Skeletal muscle satellite cell (primary cell): ENCODE results near the gene SYMPK.

ENCODE experiments used
- H3K27me3 ChIP-seq: 2 replicates; pipeline ENCODE4 v1.7.0; 2013; ENCODE audit warnings: low read length; ENCODE audit not compliant: control insufficient read depth, insufficient read depth
- H3K36me3 ChIP-seq: 2 replicates; pipeline ENCODE4 v1.7.0; 2013; ENCODE audit warnings: mild to moderate bottlenecking, control low read depth, low read length; ENCODE audit not compliant: insufficient read depth
- H3K4me1 ChIP-seq: 2 replicates; pipeline ENCODE4 v1.7.0; 2013; ENCODE audit warnings: low read length; ENCODE audit not compliant: control insufficient read depth, insufficient read depth
- H3K4me2 ChIP-seq: 2 replicates; pipeline ENCODE4 v1.7.0; 2013; ENCODE audit warnings: mild to moderate bottlenecking, low read length
- H3K4me3 ChIP-seq: 2 replicates; pipeline ENCODE4 v1.7.0; 2013; ENCODE audit warnings: low read length
- H3K9ac ChIP-seq: 2 replicates; pipeline ENCODE4 v1.7.0; 2013; ENCODE audit warnings: mild to moderate bottlenecking, low read depth, low read length, moderate library complexity
- H3K9me3 ChIP-seq: replicated peaks from 2 replicates; pipeline ENCODE4 v1.7.0; 2013; ENCODE audit warnings: mild to moderate bottlenecking, control low read depth, low read length

SYMPK gene

DNA sequence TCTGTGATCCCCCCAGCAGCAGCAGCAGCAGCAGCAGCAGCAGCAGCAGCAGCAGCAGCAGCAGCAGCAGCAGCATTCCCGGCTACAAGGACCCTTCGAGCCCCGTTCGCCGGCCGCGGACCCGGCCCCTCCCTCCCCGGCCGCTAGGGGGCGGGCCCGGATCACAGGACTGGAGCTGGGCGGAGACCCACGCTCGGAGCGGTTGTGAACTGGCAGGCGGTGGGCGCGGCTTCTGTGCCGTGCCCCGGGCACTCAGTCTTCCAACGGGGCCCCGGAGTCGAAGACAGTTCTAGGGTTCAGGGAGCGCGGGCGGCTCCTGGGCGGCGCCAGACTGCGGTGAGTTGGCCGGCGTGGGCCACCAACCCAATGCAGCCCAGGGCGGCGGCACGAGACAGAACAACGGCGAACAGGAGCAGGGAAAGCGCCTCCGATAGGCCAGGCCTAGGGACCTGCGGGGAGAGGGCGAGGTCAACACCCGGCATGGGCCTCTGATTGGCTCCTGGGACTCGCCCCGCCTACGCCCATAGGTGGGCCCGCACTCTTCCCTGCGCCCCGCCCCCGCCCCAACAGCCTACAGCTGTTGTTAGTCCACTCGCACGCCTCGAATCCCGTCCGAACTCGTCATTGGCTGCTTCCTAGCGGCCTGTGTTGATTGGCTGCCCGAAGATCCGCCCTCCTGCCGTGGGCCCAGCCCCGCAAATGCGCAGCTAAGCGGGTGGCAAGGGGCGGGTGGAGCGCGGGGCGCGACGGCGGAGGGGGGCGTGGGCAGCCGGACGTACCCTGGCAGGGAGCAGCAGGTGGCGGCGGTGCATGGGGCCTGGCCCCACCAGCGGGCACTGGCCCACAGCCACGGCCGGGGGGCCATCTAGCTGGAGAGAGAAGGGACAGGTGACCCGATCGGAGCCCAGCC, 92.5 kb downstream of the SYMPK start:
- Histone ChIP-seq H3K9me3 (no peaks in the 10 kb centered on the region), H3K36me3 (peaks cover 10% of the 10 kb centered on the region), H3K27me3 (no peaks in the 10 kb centered on the region), H3K4me1 (peaks cover 26% of the 10 kb centered on the region), H3K9ac (peak overlapping the region; percentile 72), H3K4me3 (peak overlapping the region; percentile 71), H3K4me2 (peak overlapping the region; percentile 96)

GRCh38 chr19:45769821-45770191, 93.1 kb downstream of the SYMPK start:
- Histone ChIP-seq H3K4me2 (peak overlapping the region; percentile 96), H3K27me3 (no peaks in the 10 kb centered on the region), H3K9me3 (no peaks in the 10 kb centered on the region), H3K9ac (peak overlapping the region; percentile 72), H3K36me3 (peaks cover 9% of the 10 kb centered on the region), H3K4me1 (peaks cover 26% of the 10 kb centered on the region), H3K4me3 (peak overlapping the region; percentile 71)

DNA sequence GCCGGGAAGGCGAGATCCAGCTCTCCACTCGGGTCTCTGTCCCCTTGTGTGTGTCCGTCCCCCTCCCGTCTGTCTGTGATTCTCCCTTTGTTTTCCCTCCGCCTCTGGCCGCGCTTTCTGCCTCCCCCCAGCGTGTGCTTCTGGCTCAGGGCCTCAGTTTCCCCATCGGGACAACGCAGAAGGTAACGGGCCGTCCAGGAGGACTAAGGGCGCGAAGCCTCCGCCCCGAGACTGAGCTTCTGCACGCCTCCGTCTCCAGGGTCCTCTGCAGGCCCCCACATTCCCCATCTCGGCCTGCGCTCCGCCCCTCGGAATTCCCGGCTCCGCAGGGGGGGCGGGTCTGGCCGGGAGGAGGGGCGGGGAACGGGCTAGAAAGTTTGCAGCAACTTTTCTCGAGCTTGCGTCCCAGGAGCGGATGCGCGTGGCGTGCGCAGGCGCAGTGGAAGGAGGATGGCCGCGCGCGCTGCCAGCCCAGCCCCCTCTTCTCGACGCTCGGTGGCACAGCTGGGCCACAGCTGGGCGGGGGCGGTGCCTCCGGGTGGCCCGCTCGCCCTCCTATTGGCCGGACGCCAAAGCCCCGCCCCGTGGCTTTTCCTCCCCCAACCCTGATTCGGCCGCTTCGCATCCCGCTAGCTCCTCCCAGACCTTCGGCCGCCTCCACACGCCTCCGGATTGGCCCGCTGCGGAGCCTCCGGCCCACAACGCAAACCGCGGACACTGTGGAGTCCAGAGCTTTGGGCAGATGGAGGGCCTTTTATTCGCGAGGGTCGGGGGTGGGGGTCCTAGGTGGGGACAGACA, 93.8 kb downstream of the SYMPK start, which contains the start of gene SIX5:
SIX5 (minus strand) TSS at position 269 of the 799 bp plus-strand sequence. CDS start 408 bp downstream, outside the sequence.
- Histone ChIP-seq H3K36me3 (peaks cover 4% of the 10 kb centered on the region), H3K9ac (peak within 1 kb of the TSS; percentile 82), H3K4me3 (peak within 1 kb of the TSS; percentile 77)

DNA sequence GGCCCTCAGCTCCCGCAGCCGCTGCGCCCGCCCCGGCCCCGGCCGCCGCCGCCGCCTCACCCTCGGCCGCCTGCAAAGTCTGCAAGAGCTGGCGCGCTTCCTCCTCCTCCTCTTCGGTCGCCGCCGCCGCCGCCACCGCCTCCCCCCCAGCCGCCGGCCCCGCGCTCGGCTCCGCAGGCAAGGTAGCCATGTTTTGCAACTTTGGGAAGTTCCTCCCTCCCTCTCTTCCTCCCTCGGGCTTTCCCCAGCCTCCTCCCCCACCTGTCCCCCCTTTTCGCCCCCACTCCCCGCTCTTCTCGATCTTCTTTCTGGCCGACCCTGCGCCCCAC, 94.3 kb downstream of the SYMPK start:
- Histone ChIP-seq H3K27me3 (peaks cover 3% of the 10 kb centered on the region), H3K4me2 (peak overlapping the region; percentile 96), H3K4me1 (peaks cover 26% of the 10 kb centered on the region), H3K4me3 (peak overlapping the region; percentile 77), H3K9ac (peak overlapping the region; percentile 82), H3K9me3 (no peaks in the 10 kb centered on the region), H3K36me3 (peaks cover 3% of the 10 kb centered on the region)

More for the DNA sequence above, 93.8 kb downstream of the SYMPK start, which contains the start of gene SIX5:
- Histone ChIP-seq H3K9me3 (no peaks in the 10 kb centered on the region), H3K4me2 (peak within 1 kb of the TSS; percentile 96), H3K4me1 (peaks cover 26% of the 10 kb centered on the region), H3K27me3 (no peaks in the 10 kb centered on the region)

DNA sequence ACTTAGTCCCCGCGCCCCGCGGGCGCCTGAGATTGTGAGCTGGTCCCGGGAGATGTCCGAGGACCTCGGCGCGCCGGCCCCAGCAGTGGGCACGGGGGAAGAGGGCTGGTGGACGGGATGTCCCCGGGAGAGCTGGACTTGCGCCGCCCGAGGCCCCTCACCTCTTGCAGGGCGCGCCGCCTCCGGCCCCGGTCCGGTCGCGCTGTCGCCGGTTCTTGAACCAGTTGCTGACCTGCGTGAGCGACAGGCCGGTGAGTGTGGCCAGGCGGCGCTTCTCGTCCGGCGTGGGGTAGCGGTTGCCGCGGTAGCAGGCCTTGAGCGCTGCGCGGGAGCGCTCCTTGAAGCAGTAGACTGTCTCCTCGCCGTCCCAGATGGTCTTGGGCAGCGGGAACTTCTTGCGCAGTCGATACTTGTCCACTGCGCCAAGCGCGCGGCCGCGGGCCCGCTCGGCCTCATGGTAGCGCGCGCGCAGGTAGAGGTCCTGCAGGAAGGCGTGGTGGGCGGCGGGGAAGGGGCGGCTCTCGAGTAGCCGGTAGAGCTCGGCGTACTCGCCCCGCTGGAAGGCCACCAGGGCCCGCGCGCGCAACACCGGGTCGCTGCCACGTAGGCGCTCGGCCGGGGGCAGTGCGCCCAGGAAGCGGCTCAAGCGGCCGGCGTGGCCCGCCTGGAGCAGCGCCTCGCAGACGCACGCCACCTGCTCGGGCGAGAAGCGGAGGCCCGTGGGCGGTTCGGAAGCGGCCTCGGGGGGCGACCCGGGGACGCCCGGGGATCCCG, 94.9 kb downstream of the SYMPK start:
- Histone ChIP-seq H3K36me3 (no peaks in the 10 kb centered on the region), H3K27me3 (peaks cover 3% of the 10 kb centered on the region), H3K4me3 (peak overlapping the region; percentile 77), H3K9ac (peak overlapping the region; percentile 82), H3K4me1 (peaks cover 26% of the 10 kb centered on the region), H3K4me2 (peak overlapping the region; percentile 96), H3K9me3 (no peaks in the 10 kb centered on the region)

DNA sequence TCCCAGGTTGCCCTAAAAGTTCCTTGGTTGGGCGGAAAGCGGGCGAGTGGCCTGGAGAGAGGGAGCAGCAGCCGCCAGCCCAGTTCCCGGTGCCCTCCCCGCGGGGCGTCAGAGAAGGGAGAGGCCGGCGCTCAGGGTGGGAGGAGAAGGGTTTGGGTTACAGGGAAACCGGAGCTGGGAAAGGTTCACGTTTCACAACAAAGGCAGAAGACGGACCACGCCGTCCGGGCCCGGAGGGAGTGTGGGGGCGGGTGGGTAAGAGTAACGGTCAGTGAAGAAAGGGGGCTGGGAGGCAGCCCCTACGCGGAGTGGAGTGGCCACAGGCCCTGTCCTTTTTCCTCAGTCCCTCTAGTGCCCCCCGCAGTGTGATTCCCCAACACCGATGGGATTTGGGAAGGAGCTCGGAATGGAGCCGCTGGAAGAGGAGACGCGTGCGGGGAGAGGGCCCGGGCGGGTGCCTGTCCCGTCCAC, 95.5 kb downstream of the SYMPK start:
- H3K4me1 ChIP-seq = peaks cover 26% of the 10 kb centered on the region
- H3K4me2 ChIP-seq = peak overlapping the region; percentile 96
- H3K9ac ChIP-seq = peak overlapping the region; percentile 82
- peak overlapping the region; percentile 77 for H3K4me3 ChIP-seq
- no peaks in the 10 kb centered on the region for H3K9me3 ChIP-seq
- H3K36me3 ChIP-seq = no peaks in the 10 kb centered on the region
- H3K27me3 ChIP-seq = peaks cover 3% of the 10 kb centered on the region

- H3K4me2 ChIP-seq = peak overlapping the region; percentile 96
- no peaks in the 10 kb centered on the region for H3K9me3 ChIP-seq
- peaks cover 26% of the 10 kb centered on the region for H3K4me1 ChIP-seq
- H3K27me3 ChIP-seq = peaks cover 3% of the 10 kb centered on the region
- H3K9ac ChIP-seq = peak overlapping the region; percentile 82
- H3K4me3 ChIP-seq = peak overlapping the region; percentile 77
- no peaks in the 10 kb centered on the region for H3K36me3 ChIP-seq
Observed at GRCh38 chr19:45766869-45767346, 96.0 kb downstream of the SYMPK start.

DNA sequence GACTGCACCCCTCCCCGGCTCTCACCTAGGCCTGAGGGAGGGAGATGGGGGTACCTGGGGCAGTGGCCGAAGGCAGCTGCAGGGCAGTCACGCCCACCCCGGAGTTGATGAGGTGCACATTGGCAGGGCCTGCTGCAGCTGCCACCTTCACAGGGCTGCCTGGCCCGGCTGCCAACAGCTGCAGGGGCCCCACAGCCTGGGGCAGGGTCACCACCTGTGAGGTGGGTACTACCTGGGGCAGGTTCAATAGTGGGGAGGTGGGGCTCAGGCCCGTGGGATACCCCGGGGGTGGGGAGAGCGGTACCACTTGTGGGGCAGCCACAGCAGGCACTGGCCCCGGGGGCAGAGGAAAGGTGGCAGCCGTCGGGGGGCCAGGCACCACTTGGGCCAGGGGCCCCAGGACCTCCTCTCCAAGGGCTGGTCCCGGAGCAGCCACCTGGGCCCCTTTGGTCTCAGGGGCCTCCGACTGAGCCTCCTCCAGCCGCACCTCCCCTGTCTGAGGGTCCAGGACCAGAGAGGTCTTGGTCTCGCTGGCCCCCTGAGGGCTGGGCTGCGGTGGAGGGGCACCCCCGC, 96.6 kb downstream of the SYMPK start:
- H3K4me1 ChIP-seq = peaks cover 26% of the 10 kb centered on the region
- H3K9ac ChIP-seq = peak overlapping the region; percentile 82
- no peaks in the 10 kb centered on the region for H3K9me3 ChIP-seq
- H3K36me3 ChIP-seq = no peaks in the 10 kb centered on the region
- peak overlapping the region; percentile 77 for H3K4me3 ChIP-seq
- peaks cover 3% of the 10 kb centered on the region for H3K27me3 ChIP-seq
- peak overlapping the region; percentile 96 for H3K4me2 ChIP-seq

DNA sequence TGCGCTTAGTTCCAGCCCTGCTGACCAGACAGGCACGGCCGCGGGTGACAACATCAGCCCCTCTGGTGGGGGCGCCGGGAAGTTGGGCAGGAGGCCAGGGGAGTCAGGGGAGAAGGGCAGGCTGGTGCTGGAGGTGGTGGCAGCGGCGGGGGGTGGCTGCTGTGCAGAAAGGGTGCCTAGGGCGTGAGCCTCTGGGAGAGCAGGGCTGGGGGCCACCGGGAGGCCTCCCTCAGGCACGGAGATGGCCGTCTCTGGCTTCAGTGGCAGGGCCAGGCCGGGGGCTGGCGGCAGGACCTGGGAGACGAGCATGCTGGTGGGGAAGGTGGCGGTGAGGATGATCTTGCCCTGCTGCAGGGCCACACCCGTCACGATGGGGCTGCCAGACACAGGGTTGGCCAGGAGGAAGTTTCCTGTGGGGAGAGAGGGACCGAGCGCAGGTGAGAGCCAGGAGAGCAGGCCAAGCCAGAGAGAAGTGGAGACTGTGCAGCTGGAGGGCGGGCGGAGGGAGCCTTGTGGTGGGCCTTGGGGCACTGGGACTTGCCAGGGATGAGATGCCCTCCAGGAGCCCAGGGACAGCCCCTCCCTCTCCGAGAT, 97.1 kb downstream of the SYMPK start:
- Histone ChIP-seq H3K27me3 (peaks cover 3% of the 10 kb centered on the region), H3K4me1 (peaks cover 22% of the 10 kb centered on the region), H3K36me3 (no peaks in the 10 kb centered on the region), H3K4me2 (no peak overlapping the region), H3K9me3 (no peaks in the 10 kb centered on the region), H3K9ac (no peak overlapping the region), H3K4me3 (no peak overlapping the region)
